Neural cell (in vitro differentiated cells): ENCODE measurements around the gene RIMKLB. TPM values are rescaled to one million over a fixed set of nuclear protein-coding genes. Genes with fewer than 3 reads are reported as not detected.
"Not testable (repeated sequence)": the region's sequence is repeated elsewhere in the genome, so short reads cannot be mapped to it uniquely, and the experiment has no call there.

Experiments used
- H2AFZ ChIP-seq: fragments of 200-600, 300-800 bp; sonication (generic), shearing (Covaris generic); 2 replicates; pipeline ENCODE4 v1.6.0; 2014; ENCODE audit warnings: low read depth, mild to moderate bottlenecking, antibody characterized with exemption, low read length, moderate library complexity
- H3F3A ChIP-seq: fragments of 200-600 bp; shearing (Covaris generic); 2 replicates; pipeline ENCODE4 v1.6.1; 2016; ENCODE audit warnings: mild to moderate bottlenecking, moderate library complexity, mixed read lengths, antibody characterized with exemption, low read length; ENCODE audit not compliant: insufficient read depth, poor library complexity, severe bottlenecking
- H3K27ac ChIP-seq: fragments of 200-600, 300-800 bp; sonication (generic), shearing (Covaris generic); 2 replicates; pipeline ENCODE4 v1.5.1; 2014; ENCODE audit warnings: mild to moderate bottlenecking, low read length, moderate library complexity
- H3K27me3 ChIP-seq: fragments of 300-800, 200-600 bp; sonication (generic), shearing (Covaris generic); 2 replicates; pipeline ENCODE4 v1.6.0; 2014; ENCODE audit warnings: mild to moderate bottlenecking, low read depth, low read length, moderate library complexity; ENCODE audit not compliant: insufficient read depth
- H3K36me3 ChIP-seq: fragments of 300-800, 200-600 bp; sonication (generic), shearing (Covaris generic); 2 replicates; pipeline ENCODE4 v1.5.1; 2014; ENCODE audit warnings: mild to moderate bottlenecking, antibody characterized with exemption, low read length, moderate library complexity; ENCODE audit not compliant: insufficient read depth
- H3K4me2 ChIP-seq: fragments of 300-800, 200-600 bp; sonication (generic), shearing (Covaris generic); 2 replicates; pipeline ENCODE4 v1.6.0; 2014; ENCODE audit warnings: mild to moderate bottlenecking, low read length
- H3K4me3 ChIP-seq: fragments of 300-800, 200-600 bp; sonication (generic), shearing (Covaris generic); 2 replicates; pipeline ENCODE4 v1.5.1; 2014; ENCODE audit warnings: mild to moderate bottlenecking, low read length, moderate library complexity
- H3K79me2 ChIP-seq: fragments of 200-600 bp; shearing (Covaris generic); replicated peaks from 2 replicates; pipeline ENCODE4 v1.6.0; 2014; ENCODE audit warnings: mild to moderate bottlenecking, low read length, moderate library complexity; ENCODE audit not compliant: insufficient read depth
- H3K9ac ChIP-seq: fragments of 300-800, 200-600 bp; sonication (generic), shearing (Covaris generic); 2 replicates; pipeline ENCODE4 v1.6.1; 2016; ENCODE audit warnings: mild to moderate bottlenecking, low read length, mixed read lengths
- H3K9me2 ChIP-seq: fragments of 200-600 bp; shearing (Covaris generic); 2 replicates; pipeline ENCODE4 v1.6.1; 2016; ENCODE audit warnings: mild to moderate bottlenecking, low read length, mixed read lengths; ENCODE audit not compliant: insufficient read depth
- H3K9me3 ChIP-seq: fragments of 200-600, 300-800 bp; sonication (generic), shearing (Covaris generic); 2 replicates; pipeline ENCODE4 v1.6.1; 2016; ENCODE audit warnings: mild to moderate bottlenecking, mixed run types, low read length, moderate library complexity, mixed read lengths
- H4K20me1 ChIP-seq: fragments of 200-600 bp; shearing (Covaris generic); 2 replicates; pipeline ENCODE4 v1.6.1; 2016; ENCODE audit warnings: mild to moderate bottlenecking, mixed run types; ENCODE audit not compliant: insufficient read depth
- EP300 ChIP-seq: fragments of 450-650 bp; conservative IDR thresholded peaks from 2 replicates; pipeline ENCODE4 v1.6.1; 2014; ENCODE audit warnings: antibody characterized with exemption, mild to moderate bottlenecking, moderate library complexity; ENCODE audit not compliant: poor library complexity, severe bottlenecking
- EZH2 ChIP-seq: fragments of 200-600, 300-800 bp; shearing (Covaris generic), sonication (generic); IDR thresholded peaks from 2 replicates; pipeline ENCODE4 v1.6.1; 2014; ENCODE audit warnings: antibody characterized with exemption, low read length, borderline replicate concordance, mild to moderate bottlenecking; ENCODE audit not compliant: insufficient read depth, poor library complexity, severe bottlenecking
- MXI1 ChIP-seq: fragments of 450-650 bp; conservative IDR thresholded peaks from 2 replicates; pipeline ENCODE4 v1.6.1; 2014; ENCODE audit warnings: antibody characterized with exemption, mild to moderate bottlenecking; ENCODE audit not compliant: poor library complexity, severe bottlenecking
- POLR2AphosphoS5 ChIP-seq: IDR thresholded peaks from 2 replicates; pipeline ENCODE4 v1.6.1; 2012
- RAD21 ChIP-seq: fragments of 450-650 bp; conservative IDR thresholded peaks from 2 replicates; pipeline ENCODE4 v1.6.1; 2014; ENCODE audit warnings: antibody characterized with exemption, mild to moderate bottlenecking, moderate library complexity
- SMC3 ChIP-seq: fragments of 450-650 bp; conservative IDR thresholded peaks from 2 replicates; pipeline ENCODE4 v1.6.1; 2014; ENCODE audit warnings: antibody characterized with exemption, mild to moderate bottlenecking, moderate library complexity; ENCODE audit not compliant: poor library complexity
- TAF1 ChIP-seq: IDR thresholded peaks from 2 replicates; pipeline ENCODE4 v1.6.1; 2012; ENCODE audit warnings: low read depth
- polyA plus RNA-seq: library from polyadenylated mRNA; depleted of rRNA; stranded (reverse); fragments of >200 nt; gene quantifications from 2 replicates; pipeline ENCODE4 v1.2.3, GENCODE V29; 2014
- TF ChIP-seq, protein P1 (sequence below): fragments of 450-650 bp; IDR thresholded peaks from 2 replicates; pipeline ENCODE4 v1.5.1; 2014; ENCODE audit warnings: antibody characterized with exemption, mild to moderate bottlenecking, moderate library complexity; ENCODE audit not compliant: poor library complexity, severe bottlenecking
- TF ChIP-seq, protein P2 (sequence below): IDR thresholded peaks from 2 replicates; pipeline ENCODE4 v1.6.1; 2012; ENCODE audit warnings: borderline replicate concordance

RIMKLB gene
- polyA plus RNA-seq, 1 donor from 2014 or later = 393 TPM

DNA sequence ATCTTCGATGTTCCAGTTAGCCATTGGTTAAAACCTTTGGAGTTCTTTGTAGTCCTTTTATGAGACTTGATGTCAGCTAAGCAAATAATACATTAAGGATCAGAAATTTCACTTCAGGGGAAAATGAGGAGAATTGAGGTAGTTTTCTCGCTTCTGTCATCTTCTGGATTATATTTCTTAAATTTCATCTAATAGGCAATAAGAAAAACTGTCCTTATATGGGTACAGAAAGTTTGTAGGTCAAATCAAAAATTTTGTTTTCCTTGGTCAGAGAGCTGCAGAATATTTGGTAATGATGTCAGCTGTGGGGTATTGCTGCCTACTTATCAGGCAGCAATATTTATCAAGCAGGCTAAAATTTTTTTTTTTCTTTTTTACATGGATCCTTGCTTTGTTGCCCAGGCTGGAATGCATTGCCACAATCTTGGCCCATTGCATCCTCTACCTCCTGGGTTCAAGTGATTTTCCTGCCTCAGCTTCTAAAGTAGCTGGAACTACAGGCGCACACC is 37.1 kb downstream of the RIMKLB start:
- H3F3A ChIP-seq = no peaks in the 10 kb centered on the region
- peaks cover 4% of the 10 kb centered on the region for H4K20me1 ChIP-seq
- no peaks in the 10 kb centered on the region for H3K9me2 ChIP-seq
- no peak for TF ChIP-seq POLR2AphosphoS5
- TF ChIP-seq MXI1 = no peak
- no peak for TF ChIP-seq EP300
- TF ChIP-seq, protein P1, sequence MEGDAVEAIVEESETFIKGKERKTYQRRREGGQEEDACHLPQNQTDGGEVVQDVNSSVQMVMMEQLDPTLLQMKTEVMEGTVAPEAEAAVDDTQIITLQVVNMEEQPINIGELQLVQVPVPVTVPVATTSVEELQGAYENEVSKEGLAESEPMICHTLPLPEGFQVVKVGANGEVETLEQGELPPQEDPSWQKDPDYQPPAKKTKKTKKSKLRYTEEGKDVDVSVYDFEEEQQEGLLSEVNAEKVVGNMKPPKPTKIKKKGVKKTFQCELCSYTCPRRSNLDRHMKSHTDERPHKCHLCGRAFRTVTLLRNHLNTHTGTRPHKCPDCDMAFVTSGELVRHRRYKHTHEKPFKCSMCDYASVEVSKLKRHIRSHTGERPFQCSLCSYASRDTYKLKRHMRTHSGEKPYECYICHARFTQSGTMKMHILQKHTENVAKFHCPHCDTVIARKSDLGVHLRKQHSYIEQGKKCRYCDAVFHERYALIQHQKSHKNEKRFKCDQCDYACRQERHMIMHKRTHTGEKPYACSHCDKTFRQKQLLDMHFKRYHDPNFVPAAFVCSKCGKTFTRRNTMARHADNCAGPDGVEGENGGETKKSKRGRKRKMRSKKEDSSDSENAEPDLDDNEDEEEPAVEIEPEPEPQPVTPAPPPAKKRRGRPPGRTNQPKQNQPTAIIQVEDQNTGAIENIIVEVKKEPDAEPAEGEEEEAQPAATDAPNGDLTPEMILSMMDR = no peak
- TF ChIP-seq EZH2 = no peak
- no peak for TF ChIP-seq SMC3
- TF ChIP-seq RAD21 = no peak
- TF ChIP-seq TAF1 = no peak
- TF ChIP-seq, protein P2, sequence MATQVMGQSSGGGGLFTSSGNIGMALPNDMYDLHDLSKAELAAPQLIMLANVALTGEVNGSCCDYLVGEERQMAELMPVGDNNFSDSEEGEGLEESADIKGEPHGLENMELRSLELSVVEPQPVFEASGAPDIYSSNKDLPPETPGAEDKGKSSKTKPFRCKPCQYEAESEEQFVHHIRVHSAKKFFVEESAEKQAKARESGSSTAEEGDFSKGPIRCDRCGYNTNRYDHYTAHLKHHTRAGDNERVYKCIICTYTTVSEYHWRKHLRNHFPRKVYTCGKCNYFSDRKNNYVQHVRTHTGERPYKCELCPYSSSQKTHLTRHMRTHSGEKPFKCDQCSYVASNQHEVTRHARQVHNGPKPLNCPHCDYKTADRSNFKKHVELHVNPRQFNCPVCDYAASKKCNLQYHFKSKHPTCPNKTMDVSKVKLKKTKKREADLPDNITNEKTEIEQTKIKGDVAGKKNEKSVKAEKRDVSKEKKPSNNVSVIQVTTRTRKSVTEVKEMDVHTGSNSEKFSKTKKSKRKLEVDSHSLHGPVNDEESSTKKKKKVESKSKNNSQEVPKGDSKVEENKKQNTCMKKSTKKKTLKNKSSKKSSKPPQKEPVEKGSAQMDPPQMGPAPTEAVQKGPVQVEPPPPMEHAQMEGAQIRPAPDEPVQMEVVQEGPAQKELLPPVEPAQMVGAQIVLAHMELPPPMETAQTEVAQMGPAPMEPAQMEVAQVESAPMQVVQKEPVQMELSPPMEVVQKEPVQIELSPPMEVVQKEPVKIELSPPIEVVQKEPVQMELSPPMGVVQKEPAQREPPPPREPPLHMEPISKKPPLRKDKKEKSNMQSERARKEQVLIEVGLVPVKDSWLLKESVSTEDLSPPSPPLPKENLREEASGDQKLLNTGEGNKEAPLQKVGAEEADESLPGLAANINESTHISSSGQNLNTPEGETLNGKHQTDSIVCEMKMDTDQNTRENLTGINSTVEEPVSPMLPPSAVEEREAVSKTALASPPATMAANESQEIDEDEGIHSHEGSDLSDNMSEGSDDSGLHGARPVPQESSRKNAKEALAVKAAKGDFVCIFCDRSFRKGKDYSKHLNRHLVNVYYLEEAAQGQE = no peak
- no peaks in the 10 kb centered on the region for H3K36me3 ChIP-seq
- no peaks in the 10 kb centered on the region for H3K27me3 ChIP-seq
- no peak overlapping the region for H3K4me2 ChIP-seq
- no peak overlapping the region for H3K27ac ChIP-seq
- no peaks in the 10 kb centered on the region for H3K9me3 ChIP-seq
- peaks cover 61% of the 10 kb centered on the region for H3K79me2 ChIP-seq
- H3K4me3 ChIP-seq = no peak overlapping the region
- no peak overlapping the region for H3K9ac ChIP-seq
- no peak overlapping the region for H2AFZ ChIP-seq

- H3K9ac ChIP-seq = no peak overlapping the region
- no peak overlapping the region for H3K27ac ChIP-seq
- no peaks in the 10 kb centered on the region for H3K36me3 ChIP-seq
- TF ChIP-seq TAF1 (no peak), MXI1 (no peak), SMC3 (no peak), EP300 (no peak), EZH2 (no peak), RAD21 (no peak), POLR2AphosphoS5 (no peak)
- TF ChIP-seq, protein P1 = no peak
- TF ChIP-seq, protein P2 = no peak
- H3K27me3 ChIP-seq = no peaks in the 10 kb centered on the region
- no peak overlapping the region for H2AFZ ChIP-seq
- no peaks in the 10 kb centered on the region for H3K9me2 ChIP-seq
- H3K4me2 ChIP-seq = no peak overlapping the region
- peaks cover 4% of the 10 kb centered on the region for H4K20me1 ChIP-seq
- peaks cover 20% of the 10 kb centered on the region for H3K79me2 ChIP-seq
- no peaks in the 10 kb centered on the region for H3K9me3 ChIP-seq
- no peak overlapping the region for H3K4me3 ChIP-seq
- H3F3A ChIP-seq = no peaks in the 10 kb centered on the region
These were observed 44.7 kb downstream of the RIMKLB start for GRCh38 chr12:8742501-8742900.

DNA sequence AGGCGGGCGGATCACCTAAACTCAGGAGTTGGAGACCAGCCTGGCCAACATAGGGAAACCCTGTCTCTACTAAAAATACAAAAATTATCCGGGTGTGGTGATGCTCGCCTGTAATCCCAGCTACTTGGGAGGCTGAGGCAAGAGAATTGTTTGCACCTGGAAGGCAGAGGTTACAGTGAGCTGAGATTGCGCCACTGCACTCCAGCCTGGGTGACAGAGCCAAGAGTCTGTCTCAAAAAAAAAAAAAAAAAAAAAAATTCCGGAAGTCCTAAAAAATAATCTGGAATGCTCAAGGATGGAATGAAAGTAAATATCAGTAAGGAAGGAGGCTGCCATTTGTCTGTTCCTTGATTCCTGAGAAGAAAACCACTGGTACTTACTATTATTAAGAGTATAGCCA is 45.3 kb downstream of the RIMKLB start:
- H4K20me1 ChIP-seq, H3K36me3 ChIP-seq: not testable (repeated sequence)
- H3K79me2 ChIP-seq = peaks cover 18% of the 10 kb centered on the region

More for the DNA sequence above, 45.3 kb downstream of the RIMKLB start:
- not testable (repeated sequence) for H3K4me2 ChIP-seq, H3K27ac ChIP-seq, H3K9me2 ChIP-seq, H3K4me3 ChIP-seq, H3K9me3 ChIP-seq, H2AFZ ChIP-seq, H3F3A ChIP-seq, H3K27me3 ChIP-seq, H3K9ac ChIP-seq
